Head of caudate nucleus (tissue), 42 donors: ENCODE results near the gene FOXK2.

Experiments
- DNase-seq, 42 donors: peaks; one replicate each; pipeline versions ENCODE4 v3.0.0 to v3.0.0-alpha.2; 2020 to 2021; ENCODE audit warnings: mixed read lengths in 7 of 42
- intact Hi-C: fragments of 100-400 bp; cut with DNase I; formaldehyde crosslinking; loops from one replicate; pipeline ENCODE4 v1.15.0; 2022

FOXK2 gene

GRCh38 chr17:82647593-82648164 is 128.1 kb downstream of the FOXK2 start:
- peak in 3 of 42 donors; percentile 32 to 47 (median 39) for DNase-seq
- intact Hi-C loops, result loop anchor here (5.0 kb wide), 1 partner anchor 50 kb away; the partner anchor contains the start of gene RAB40B

GRCh38 chr17:82648165-82648668 is 128.7 kb downstream of the FOXK2 start, which contains the start of gene WDR45B:
Gene WDR45B (minus strand): TSS chr17:82648444. CDS start chr17:82648340, 104 bp downstream.
- intact Hi-C loops, result loop anchor here (5.0 kb wide), 1 partner anchor 49 kb away; the partner anchor contains the start of gene RAB40B
- DNase-seq, result peak; percentile 91 to 99 (median 96)

GRCh38 chr17:82648742-82649331 is 129.3 kb downstream of the FOXK2 start:
- DNase-seq, result peak in 16 of 42 donors; percentile 24 to 72 (median 58)
- intact Hi-C loops, result loop anchor here (5.0 kb wide), 1 partner anchor 48 kb away; the partner anchor contains the start of gene RAB40B

- DNase-seq, result no peak
- intact Hi-C loops, result loop anchor here (5.0 kb wide), 1 partner anchor 48 kb away; the partner anchor contains the start of gene RAB40B
These were observed 130.1 kb downstream of the FOXK2 start for GRCh38 chr17:82649501-82650261.

- DNase-seq, result no peak
- intact Hi-C loops, result no loop called here
These were observed 131.2 kb downstream of the FOXK2 start for GRCh38 chr17:82650723-82651122.

GRCh38 chr17:82653651-82654528 is 134.4 kb downstream of the FOXK2 start:
- intact Hi-C loops, result no loop called here
- DNase-seq, result peak in 1 of 42 donors; percentile 27
